ENCODE results near the gene HDGFL2.

HDGFL2 gene

DNA sequence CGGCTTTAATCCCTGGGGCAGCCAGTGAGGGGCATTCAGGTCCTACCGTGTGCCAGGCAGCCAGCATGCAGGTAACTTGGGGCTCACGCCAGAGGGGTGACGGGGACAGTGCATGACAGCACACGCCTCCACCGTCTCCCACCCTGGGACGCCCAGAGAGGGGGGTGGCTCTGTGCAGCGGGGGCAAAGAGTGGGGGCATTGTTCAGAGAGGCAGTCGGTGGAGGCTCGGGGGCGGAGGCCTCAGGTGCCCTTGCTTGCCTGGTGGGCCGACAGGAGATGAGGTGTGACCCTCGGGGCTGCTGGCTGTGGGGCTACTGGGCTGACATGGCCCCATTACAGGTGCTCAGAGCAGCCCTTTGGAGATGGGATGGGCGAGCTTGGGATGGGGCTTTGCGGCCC, 27.8 kb downstream of the HDGFL2 start:
- DNase-seq, result no peak

DNA sequence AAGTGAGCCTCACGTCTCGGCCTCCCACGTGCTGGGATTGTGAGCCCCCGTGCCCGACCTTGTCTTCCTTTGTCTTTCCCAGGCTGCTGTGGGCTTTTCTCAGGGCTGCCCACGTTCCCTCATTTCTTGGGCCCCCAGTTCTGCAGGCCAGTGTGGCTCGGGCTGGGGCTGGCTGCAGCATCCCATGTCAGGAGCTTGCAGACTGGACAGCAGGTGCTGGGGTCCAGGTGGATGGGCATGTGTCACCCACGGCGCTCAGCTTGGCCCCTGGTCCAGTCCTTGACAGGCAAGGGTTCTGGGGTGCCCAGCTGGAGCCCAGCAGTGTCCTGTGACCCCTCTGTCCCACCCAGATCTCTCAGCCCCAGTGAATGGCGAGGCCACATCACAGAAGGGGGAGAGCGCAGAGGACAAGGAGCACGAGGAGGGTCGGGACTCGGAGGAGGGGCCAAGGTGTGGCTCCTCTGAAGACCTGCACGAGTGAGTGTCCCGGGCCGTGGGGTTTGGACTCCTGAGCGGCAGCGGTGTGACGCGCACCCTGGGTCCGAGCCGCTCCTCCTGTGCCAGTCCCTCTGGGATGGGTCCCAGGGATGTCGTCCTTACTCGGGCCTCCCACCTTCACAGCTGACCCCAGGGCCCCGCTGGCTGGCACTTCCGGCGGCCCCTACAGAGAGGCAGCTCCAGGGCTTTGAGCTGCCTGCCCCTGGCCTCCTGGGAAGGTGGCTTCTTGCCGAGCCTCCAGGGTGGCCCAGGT, 28.9 kb downstream of the HDGFL2 start:
- no peak for DNase-seq

DNA sequence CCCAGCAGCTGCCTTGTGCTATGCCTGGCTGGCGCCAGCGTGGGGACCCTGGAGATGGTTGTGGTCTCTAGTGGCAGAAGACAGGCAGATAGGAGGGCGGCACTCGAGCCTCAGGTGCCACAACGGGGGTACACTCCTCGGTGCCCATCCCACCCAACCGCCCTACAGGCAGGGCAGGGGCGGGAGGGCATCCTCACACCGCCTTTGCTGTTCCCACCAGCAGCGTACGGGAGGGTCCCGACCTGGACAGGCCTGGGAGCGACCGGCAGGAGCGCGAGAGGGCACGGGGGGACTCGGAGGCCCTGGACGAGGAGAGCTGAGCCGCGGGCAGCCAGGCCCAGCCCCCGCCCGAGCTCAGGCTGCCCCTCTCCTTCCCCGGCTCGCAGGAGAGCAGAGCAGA, 29.6 kb downstream of the HDGFL2 start:
- DNase-seq, result no peak

DNA sequence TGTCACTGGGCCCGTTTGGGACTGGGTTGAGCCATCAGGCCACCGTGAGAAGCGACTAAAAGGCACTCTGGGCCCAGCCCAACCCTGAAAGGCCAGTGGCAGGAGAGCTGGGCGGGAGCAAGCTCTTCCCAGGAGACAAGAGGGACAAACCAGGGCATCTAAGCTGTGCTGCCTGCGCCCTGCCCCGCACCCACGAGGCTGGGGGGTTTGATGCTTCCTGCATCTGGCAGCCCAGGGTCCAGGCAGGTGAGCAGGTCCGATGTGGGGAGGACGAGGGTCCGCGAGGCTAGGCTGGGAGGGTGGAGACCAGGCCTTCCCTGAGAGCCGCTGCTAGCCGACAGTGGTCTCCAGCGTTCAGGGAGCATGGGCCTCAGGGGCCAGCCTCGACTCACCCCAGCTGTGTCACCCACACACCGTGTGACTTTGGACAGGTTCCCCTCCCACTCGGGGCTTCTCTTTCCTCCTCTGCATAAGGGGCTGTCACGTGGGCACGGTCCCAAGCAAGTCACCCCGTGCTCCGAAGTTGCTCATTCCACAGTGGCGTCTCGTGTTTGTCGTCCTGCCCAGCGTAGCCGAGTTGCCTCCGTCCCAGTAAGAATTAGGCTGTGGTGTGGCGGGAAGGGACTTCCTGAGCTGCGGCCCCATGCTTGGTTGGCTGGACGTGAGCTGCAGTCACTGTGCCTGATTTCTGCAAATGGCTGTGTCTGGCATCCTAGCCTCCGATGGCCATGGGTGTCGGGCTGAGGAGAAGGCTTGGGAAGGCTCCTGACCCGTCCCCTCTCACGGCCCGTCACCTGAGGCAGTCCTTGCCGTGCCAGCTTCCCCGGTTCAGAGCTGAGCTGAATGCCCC, 30.4 kb downstream of the HDGFL2 start:
- DNase-seq, result no peak

DNA sequence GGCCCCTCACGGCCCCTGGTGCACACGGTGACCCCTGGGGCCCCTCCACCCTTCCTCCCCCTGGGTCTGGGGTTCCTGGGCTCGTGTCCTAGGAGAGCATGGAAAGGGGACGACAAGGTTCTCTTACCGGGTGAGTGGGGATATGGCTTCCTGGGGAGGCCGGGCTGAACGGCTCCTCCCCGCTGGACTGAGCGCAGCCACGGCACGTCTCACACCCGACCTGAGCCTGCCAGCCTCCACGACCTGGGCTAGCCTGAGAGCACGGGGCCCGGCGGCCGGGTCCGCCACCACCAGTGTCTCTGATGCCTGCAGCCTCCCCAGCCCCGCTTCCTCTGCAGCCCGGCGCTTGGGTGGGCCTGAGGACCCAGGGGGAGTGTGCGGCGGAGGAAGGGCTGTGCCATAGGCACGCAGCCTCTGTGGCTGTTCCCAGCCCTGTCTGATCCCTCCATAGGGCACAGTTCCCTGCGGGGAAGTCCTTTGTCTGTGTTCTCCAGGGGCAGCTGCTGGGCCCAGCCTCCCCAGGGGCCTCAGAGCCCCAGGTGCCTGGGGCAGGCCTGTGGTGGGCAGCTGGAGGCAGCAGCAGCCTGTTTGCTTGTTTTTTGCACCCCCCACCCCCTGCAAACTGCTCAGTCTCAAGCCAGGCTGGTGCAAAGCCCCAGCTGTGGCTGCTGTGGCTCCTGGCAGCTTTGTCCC, 31.2 kb downstream of the HDGFL2 start:
- no peak for DNase-seq

DNA sequence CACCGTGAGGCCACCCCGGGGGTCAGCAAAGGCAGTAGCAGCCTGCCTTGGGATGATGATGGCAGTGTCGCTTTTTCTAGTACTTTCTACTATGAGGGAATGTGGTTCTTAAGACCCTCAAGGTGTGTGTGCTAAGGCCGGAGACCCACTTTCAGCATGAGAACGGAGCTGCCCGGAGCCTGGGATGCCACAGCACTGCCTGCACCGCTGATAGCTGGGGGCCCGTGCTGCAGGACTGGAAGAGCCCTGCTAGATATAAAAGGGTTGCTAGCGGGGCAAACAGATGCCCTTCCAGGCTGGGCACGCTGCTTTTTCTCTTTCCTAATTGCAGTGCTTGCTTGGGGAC, 31.7 kb downstream of the HDGFL2 start:
- no peak for DNase-seq

DNA sequence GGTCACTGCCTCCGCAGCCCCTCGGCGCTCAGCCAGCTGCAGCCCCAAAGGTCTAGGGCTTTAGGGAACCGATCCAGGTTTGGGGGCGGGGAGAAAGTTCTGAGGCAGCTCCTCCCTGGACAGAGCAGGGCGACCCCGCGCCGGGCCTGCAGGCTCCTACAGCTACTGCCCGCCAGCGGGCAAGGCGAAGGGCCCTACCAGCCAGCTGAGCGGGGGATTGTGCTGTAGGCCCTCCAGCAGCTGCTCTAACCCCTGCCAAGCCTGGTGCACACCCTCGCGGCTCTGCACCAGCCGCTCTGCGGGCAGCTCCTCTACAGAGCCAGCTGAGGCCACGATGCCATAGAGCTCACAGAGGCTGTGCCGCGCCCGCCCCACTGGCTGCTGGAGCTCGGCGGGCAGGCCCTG, 32.2 kb downstream of the HDGFL2 start:
- DNase-seq, result no peak

DNA sequence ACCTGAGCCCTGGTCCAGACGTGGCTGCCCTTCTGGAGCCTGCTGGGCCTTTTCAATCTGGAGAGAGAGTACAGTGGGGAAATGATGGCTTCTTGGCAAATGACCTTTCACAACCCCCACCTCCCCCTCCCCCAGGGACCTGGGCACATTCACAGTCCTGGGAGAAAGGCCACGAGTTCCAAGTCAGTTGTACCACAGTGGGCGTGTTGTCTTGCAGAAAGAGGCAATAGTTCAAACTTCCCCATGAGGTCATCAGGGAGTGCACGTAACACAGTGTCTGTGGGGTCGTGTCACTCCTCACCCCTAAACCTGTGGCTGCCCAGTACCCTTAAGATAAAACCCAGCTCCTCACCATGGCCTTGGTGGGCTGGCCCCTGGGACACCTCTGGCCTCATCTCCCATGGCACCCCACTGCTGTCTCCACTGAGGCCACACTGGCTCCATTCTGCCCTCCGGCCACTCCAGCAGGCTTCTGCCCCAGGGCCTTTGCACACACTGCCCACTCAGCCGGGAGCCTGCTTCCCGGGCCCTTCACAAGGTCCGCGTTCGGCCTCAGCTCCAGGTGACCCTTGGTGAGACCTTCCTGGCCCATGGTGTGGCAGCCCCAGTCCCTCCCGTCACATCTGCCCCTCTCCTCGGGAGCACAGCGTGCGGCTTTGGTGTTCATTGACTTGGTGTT, 32.9 kb downstream of the HDGFL2 start:
- DNase-seq, result no peak

DNA sequence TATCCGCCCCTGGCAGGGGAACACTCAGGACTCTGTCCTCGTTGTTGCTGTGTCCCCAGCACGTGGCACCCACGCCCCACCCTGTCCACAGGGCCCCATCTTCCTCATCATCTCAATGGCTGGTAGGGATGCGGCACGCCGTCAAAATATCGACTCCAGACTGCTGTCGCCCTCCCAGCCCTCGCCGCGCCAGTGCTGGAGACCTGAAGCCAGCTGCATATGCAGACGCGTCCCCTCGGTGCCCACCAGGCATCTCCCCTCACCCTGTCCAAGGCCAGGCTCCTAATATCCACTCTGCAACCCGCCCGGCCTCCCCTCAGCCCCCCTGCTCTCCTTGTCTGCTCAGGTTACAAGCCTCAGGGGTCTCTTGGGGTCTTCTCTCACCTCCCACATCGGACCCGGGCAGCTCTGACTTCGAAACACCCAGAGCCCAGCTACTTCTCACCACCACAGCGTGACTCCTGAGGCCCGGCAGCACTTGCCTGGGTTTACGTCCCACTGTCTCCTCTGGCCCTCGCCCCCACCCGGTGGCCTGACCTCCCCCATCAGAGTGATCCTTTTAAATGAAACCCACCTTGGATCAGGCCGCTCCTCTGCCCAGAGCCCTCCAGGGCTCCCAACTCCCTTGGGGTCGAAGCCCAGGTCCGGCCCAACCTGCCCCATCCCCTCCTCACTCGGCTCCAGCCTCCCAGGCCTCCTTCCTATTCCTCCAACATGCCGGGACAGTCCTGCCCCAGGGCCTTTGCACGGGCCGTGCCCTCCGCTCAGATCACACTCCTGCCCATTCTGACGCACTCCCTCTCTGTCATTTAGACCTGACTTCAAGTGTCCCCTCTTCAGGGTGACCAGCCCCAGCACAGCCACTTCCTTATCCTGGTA, 33.7 kb downstream of the HDGFL2 start:
- DNase-seq, result no peak

DNA sequence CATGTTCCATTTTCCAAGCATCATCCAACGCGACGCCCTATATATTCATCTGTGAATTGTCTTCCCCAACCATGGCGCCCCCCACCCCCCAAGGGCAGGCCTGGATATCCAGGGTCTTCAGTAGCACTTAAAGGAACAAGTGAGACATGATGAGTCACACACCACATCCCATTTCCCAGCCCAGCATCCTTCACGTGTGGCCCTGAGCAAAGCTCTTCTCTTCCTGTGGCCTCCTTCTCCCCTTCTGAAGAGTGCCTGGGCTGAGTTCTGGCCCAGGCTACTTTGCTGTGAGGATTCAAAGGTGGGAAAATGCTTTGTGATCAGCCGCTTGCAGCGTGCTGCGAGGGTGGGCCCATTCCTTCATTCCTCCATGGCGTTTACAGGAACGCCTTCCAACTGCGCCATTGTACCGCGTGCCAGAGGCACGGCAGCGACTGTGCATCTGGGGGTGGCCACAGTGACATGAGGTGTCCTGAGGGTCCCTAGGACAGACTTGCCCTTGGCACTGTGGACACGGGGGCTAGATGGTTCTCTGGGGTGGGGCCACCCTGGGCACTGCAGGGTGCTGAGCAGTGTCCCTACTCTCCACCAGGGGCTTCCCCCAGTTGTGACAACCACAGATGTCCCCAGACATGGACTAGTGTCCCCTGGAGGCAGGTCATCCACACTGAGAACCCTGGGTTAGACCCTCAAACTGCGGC, 34.5 kb downstream of the HDGFL2 start:
- no peak for DNase-seq

DNA sequence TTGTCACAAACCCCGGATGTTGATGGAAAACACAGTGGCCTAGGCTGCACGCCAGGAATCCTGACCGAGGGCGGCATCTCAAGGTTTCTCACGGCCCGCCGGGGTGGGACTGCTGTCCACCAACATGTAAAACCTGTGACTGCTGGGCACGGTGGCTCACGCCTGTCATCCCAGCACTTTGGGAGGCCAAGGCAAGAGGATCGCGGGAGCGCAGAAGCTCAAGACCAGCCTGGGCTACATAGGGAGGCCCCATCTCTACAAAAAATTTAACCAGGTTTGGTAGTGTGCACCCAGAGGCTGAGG, 35.0 kb downstream of the HDGFL2 start:
- DNase-seq, result no peak

DNA sequence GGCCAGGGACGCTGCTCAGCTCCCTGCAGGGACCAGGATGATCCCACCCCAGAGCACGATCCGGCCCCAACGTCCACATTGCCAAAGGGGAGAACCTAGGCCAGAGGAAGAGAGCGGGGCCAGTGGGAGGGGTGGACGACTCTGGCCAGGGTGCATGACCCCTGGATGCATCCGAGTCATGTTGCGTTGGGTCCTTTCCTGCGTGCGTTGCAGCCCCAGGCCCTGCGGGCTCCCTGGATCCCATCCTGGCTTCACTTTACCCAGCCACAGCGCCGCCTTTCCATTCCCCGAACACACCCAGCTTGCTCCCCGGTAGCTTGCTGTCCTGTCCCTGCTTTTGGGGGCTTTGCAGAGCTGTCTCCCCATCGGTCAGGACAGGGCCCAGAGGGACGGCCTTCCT, 35.7 kb downstream of the HDGFL2 start:
- DNase-seq, result no peak

DNA sequence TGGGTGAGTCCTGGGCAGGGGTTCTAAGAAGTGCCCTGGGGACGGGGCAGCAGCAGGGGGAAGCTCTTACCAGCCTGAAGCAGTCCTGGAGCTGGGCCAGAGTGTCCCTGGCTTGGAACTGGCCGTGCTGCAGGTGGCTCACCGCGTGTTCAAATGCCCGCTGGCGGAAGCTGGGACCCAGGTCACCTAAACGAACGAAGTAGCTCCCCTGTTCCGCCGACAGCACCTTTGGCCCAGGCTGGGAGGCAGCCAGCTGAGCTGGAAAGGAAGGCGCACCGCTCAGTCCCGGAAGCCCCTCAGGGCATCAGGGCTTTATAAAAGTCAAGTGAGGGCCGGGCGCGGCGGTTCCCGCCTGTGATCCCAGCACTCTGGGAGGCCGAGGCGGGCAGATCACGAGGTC, 36.6 kb downstream of the HDGFL2 start:
- no peak for DNase-seq

DNA sequence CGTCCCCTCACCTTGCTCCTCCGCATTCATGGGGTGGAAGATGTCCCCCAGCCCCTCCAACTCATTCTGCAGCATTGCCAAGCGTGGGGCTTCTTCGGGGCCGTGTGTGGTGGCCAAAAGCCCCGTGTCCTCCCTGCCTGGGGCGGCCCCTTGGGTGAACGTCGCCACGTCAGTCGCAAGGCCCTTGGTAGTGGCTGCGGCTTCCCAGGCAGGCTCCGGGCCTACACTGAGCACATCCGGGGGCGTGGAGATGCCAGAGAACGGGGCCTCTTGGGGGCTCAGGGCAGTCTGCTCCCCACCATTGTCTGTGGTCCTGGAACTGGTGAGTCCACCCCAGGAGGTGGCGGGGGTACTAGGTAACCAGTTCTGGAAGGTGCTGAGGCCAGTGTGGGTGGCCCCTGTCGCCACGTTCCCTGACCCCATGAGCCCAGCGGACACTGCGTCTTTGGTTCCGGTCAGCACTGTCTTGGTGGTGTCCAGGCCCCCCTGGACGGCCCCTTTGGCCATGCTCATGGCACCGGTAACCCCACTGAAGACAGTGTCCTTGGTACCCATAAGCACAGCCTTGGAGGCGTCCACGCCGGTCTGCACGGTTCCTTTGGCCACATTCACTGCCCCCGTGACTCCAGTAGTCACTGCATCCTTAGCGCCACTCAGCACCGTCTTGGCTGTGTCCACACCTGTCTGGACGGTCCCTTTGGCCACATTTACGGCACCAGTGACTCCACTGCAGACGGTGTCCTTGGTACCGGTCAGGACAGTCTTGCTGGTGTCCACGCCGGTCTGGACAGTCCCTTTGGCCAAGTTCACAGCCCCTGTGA, 38.5 kb downstream of the HDGFL2 start:
- no peak for DNase-seq

DNA sequence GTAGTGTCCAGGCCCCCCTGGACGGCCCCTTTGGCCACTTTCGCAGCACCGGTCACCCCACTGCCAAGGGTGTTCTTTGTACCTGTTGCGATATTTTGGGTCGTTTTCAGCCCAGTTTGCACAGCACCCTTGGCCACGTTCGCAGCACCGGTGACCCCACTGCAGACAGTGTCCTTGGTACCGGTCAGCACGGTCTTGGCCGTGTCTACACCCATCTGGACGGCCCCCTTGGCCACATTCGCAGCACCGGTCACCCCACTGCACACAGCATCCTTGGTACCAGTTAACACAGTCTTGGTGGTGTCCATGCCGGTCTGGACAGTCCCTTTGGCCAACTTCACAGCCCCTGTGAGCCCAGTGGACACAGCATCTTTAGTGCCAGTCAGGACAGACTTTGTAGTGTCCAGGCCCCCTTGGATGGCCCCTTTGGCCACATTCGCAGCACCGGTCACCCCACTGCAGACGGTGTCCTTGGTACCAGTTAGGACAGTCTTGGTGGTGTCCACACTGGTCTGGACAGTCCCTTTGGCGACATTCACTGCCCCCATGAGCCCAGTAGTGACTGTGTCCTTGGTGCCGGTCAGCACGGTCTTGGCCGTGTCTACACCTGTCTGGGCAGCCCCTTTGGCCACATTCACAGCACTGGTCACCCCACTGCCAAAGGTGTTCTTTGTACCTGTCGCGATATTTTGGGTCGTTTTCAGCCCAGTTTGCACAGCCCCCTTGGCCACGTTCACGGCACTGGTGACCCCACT, 39.4 kb downstream of the HDGFL2 start:
- DNase-seq, result no peak

DNA sequence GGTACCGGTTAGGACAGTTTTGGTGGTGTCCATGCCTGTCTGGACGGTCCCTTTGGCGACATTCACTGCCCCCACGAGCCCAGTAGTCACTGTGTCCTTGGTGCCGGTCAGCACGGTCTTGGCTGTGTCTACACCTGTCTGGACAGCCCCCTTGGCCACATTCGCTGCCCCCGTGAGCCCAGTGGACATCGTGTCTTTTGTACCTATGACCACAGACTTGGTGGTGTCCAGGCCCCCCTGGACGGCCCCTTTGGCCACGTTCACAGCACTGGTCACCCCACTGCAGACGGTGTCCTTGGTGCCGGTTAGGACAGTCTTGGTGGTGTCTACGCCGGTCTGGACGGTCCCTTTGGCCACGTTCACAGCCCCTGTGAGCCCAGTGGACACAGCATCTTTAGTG, 40.0 kb downstream of the HDGFL2 start:
- no peak for DNase-seq

DNA sequence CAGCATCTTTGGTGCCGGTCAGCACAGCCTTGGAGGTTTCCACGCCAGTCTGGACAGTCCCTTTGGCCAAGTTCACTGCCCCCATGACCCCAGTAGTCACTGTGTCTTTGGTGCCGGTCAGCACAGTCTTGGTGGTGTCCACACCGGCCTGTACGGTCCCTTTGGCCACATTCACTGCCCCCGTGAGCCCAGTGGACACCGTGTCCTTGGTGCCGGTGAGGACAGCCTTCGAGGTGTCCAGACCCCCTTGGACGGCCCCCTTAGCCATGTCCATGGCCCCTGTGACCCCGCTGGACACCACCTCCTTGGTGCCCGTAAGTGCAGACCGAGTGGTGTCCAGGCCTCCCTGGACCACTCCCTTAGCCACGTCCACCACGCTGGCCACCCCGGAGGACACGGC, 41.2 kb downstream of the HDGFL2 start:
- DNase-seq, result no peak

DNA sequence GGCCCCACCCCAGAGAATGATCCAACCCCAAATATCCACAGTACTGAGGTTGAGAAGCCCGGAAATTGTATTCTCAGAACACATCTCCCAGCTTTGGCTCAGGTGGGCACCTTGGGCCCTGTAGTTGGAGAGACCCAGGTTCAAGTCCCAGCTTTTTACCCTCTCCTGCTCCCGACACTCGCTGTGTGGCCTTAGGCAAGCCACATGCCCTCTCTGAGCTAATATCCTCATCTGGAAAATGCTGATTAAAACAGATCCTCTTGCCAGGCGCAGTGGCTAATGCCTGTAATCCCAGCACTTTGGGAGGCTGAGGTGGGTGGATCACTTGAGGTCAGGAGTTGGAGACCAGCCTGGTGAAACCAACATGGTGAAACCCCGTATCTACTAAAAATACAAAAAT, 43.6 kb downstream of the HDGFL2 start:
- no peak for DNase-seq

DNA sequence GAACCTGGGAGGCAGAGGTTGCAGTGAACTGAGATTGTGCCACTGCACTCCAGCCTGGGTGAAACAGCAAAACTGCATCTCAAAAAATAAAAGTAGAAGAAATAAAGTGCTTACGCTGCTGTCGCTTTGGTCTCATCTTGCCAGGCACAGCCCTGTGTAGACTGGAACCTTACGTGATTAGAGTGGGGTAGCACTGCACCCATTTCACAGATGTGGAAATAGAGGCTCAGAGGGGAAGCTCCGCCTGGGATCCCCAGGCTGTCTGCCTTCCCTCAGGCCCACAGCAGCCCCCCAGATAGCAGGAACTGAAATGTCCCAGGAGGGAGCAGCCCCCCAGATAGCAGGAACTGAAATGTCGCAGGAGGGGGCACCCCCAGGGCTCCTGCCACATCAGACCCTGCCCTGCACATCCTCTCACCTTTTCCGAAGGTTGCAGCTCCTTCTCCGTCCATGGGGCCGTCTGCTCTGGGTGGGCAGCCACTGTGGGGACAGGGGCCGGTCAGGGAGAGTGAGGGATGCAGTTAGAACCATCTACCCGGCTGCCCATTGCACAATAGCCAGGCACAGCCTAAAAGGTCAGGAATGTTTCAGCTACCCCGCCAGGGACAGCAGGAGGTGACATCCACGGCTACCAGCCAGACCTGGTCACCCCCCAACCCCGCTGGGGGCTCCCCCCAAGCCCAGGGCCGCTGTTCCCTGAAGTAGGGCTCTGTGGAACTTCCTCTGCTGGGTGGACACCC, 44.3 kb downstream of the HDGFL2 start:
- no peak for DNase-seq

DNA sequence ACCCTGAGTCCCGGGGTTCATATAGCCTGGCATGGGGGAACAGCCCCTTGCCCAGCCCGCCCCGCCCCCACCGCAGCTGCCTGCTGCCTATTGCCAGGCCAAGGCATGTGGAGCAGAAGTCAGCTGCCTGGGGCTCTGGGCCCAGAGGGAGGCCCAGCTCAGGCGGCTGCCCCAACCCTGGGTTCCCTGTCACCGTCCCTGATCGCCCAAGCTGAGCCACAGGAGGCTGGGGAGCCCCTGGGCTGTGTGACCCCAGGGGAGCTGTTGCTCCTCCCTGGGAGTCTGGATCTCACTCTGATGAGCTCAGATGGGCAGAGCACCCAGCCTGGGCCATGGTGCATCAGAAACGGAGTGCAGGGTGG, 44.8 kb downstream of the HDGFL2 start:
- no peak for DNase-seq
